Skeletal muscle tissue (tissue), 4 donors: Measurements from ENCODE around the gene TAP2. TPM values are rescaled to one million over a fixed set of nuclear protein-coding genes. Genes with fewer than 3 reads are reported as not detected.

ENCODE experiments used
- H3K27ac ChIP-seq: one replicate; pipeline ENCODE4 v1.7.0; 2013; ENCODE audit warnings: mild to moderate bottlenecking, low read depth, low read length, inconsistent platforms
- H3K27me3 ChIP-seq, 3 donors: one replicate each; pipeline ENCODE4 v1.7.0; 2013; ENCODE audit warnings: low read length in 3 of 3; ENCODE audit not compliant: control insufficient read depth in 3 of 3, insufficient read depth in 3 of 3
- H3K36me3 ChIP-seq, 3 donors: one replicate each; pipeline ENCODE4 v1.7.0; 2013; ENCODE audit warnings: low read length in 3 of 3; ENCODE audit not compliant: control insufficient read depth in 3 of 3, insufficient read depth in 3 of 3
- H3K4me1 ChIP-seq, 3 donors: one replicate each; pipeline ENCODE4 v1.7.0; 2013; ENCODE audit warnings: low read length in 3 of 3, mild to moderate bottlenecking in 3 of 3; ENCODE audit not compliant: control insufficient read depth in 3 of 3, insufficient read depth in 3 of 3
- H3K4me3 ChIP-seq, 3 donors: one replicate each; pipeline ENCODE4 v1.7.0; 2013; ENCODE audit warnings: low read length in 3 of 3
- H3K9ac ChIP-seq, 3 donors: one replicate each; pipeline ENCODE4 v1.7.0; 2013; ENCODE audit warnings: low read length in 3 of 3, mild to moderate bottlenecking in 3 of 3, moderate library complexity in 2 of 3, low read depth in 1 of 3
- H3K9me3 ChIP-seq, 3 donors: one replicate each; pipeline ENCODE4 v1.7.0; 2013; ENCODE audit warnings: low read length in 3 of 3; ENCODE audit not compliant: control insufficient read depth in 3 of 3
- total RNA-seq: library from RNA; depleted of rRNA; stranded (reverse); fragments of >200 nt; gene quantifications from one replicate; pipeline ENCODE4 v1.2.3, GENCODE V29; 2014
- donor health status: Osteomylitis.

Gene TAP2
- total RNA-seq, 1 donor from 2014 or later: 9.4 TPM

- Histone ChIP-seq H3K36me3 (peaks cover 18 to 32% (median 25%) of the 10 kb centered on the region in 3 donors), H3K9me3 (no peaks in the 10 kb centered on the region), H3K4me3 (peak overlapping the region; percentile 89 to 91 (median 89)), H3K4me1 (peaks cover 15 to 45% (median 27%) of the 10 kb centered on the region in 3 donors), H3K27me3 (no peaks in the 10 kb centered on the region), H3K9ac (peak overlapping the region; percentile 69 to 98 (median 96)), H3K27ac (peak overlapping the region; percentile 95)
Observed at GRCh38 chr6:32854376-32855178, 16.0 kb upstream of the TAP2 start.

GRCh38 chr6:32853541-32854375, 15.2 kb upstream of the TAP2 start, which contains the start of the genes PSMB9 and TAP1:
Gene PSMB9, plus strand, starts transcription at chr6:32854192. Its CDS starts 38 bp downstream, at chr6:32854230.
Gene TAP1, minus strand, starts transcription at chr6:32853704. Its CDS starts 68 bp downstream, at chr6:32853636.
- Histone ChIP-seq H3K27me3 (no peaks in the 10 kb centered on the region), H3K9me3 (no peaks in the 10 kb centered on the region), H3K9ac (peak within 1 kb of the TSS; percentile 90 to 98 (median 96)), H3K4me1 (peaks cover 15 to 45% (median 27%) of the 10 kb centered on the region in 3 donors), H3K27ac (peak within 1 kb of the TSS; percentile 95), H3K4me3 (peak within 1 kb of the TSS; percentile 89 to 91 (median 89)), H3K36me3 (peaks cover 21 to 35% (median 26%) of the 10 kb centered on the region in 3 donors)

- H3K4me1 ChIP-seq: peaks cover 15 to 45% (median 27%) of the 10 kb centered on the region in 3 donors
- H3K27me3 ChIP-seq: no peaks in the 10 kb centered on the region
- peaks cover 28 to 38% (median 34%) of the 10 kb centered on the region in 3 donors for H3K36me3 ChIP-seq
- H3K27ac ChIP-seq: peak overlapping the region; percentile 95
- no peaks in the 10 kb centered on the region for H3K9me3 ChIP-seq
- peak overlapping the region; percentile 89 to 91 (median 89) for H3K4me3 ChIP-seq
- peak overlapping the region; percentile 90 to 98 (median 96) for H3K9ac ChIP-seq
Observed at GRCh38 chr6:32852844-32853540, 14.5 kb upstream of the TAP2 start.

- Histone ChIP-seq H3K9me3 (no peaks in the 10 kb centered on the region), H3K36me3 (peaks cover 34 to 41% (median 41%) of the 10 kb centered on the region in 3 donors), H3K27me3 (no peaks in the 10 kb centered on the region), H3K4me1 (peaks cover 15 to 45% (median 27%) of the 10 kb centered on the region in 3 donors), H3K9ac (peak overlapping the region; percentile 90 to 98 (median 96)), H3K4me3 (peak overlapping the region; percentile 89 to 91 (median 89)), H3K27ac (peak overlapping the region; percentile 95)
Observed at GRCh38 chr6:32852018-32852843, 13.7 kb upstream of the TAP2 start.

- Histone ChIP-seq H3K9me3 (no peaks in the 10 kb centered on the region), H3K27ac (no peak overlapping the region), H3K4me1 (peaks cover 15 to 44% (median 27%) of the 10 kb centered on the region in 3 donors), H3K4me3 (no peak overlapping the region), H3K27me3 (no peaks in the 10 kb centered on the region), H3K9ac (no peak overlapping the region), H3K36me3 (peaks cover 39 to 53% (median 52%) of the 10 kb centered on the region in 3 donors)
Observed at GRCh38 chr6:32851025-32851424, 12.5 kb upstream of the TAP2 start.

GRCh38 chr6:32849126-32849525, 10.6 kb upstream of the TAP2 start:
- H3K4me3 ChIP-seq: no peak overlapping the region
- no peaks in the 10 kb centered on the region for H3K27me3 ChIP-seq
- peaks cover 16 to 44% (median 25%) of the 10 kb centered on the region in 3 donors for H3K4me1 ChIP-seq
- H3K9me3 ChIP-seq: no peaks in the 10 kb centered on the region
- no peak overlapping the region for H3K9ac ChIP-seq
- no peak overlapping the region for H3K27ac ChIP-seq
- peaks cover 41 to 58% (median 58%) of the 10 kb centered on the region in 3 donors for H3K36me3 ChIP-seq

GRCh38 chr6:32847795-32848194, 9.3 kb upstream of the TAP2 start:
- Histone ChIP-seq H3K27me3 (no peaks in the 10 kb centered on the region), H3K4me3 (no peak overlapping the region), H3K4me1 (peaks cover 25 to 46% (median 30%) of the 10 kb centered on the region in 3 donors), H3K9ac (no peak overlapping the region), H3K27ac (no peak overlapping the region), H3K36me3 (peaks cover 41 to 58% (median 58%) of the 10 kb centered on the region in 3 donors), H3K9me3 (no peaks in the 10 kb centered on the region)

- H3K9me3 ChIP-seq: no peaks in the 10 kb centered on the region
- no peak overlapping the region for H3K4me3 ChIP-seq
- peaks cover 45 to 62% (median 60%) of the 10 kb centered on the region in 3 donors for H3K36me3 ChIP-seq
- H3K4me1 ChIP-seq: peaks cover 24 to 40% (median 27%) of the 10 kb centered on the region in 3 donors
- H3K27ac ChIP-seq: no peak overlapping the region
- H3K9ac ChIP-seq: no peak overlapping the region
- H3K27me3 ChIP-seq: no peaks in the 10 kb centered on the region
Observed at GRCh38 chr6:32847004-32847403, 8.5 kb upstream of the TAP2 start.
